ENCODE data around the gene FAM234B.

FAM234B gene

DNA sequence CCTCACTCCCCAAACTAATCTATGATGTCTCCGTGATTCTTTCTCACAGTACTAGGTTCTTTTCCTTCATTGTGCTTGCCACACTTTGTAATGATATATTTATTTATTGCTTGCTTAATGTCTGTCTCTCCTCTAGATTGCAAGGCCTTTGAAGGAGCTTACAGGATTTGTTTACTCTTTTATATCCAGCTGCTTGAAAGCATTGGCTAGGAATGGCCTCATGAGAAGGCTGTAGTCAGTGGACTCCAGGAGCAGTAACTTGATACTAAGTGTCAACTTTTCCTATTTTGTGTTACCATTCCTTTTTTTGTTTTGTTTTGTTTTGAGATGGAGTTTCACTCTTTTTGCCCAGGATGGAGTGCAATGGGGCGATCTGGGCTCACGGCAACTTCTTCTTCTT, 7.3 kb upstream of the FAM234B start:
- no peaks in the 10 kb centered on the region for H3K9me3 ChIP-seq (ENCODE audit: insufficient read depth, low read length)
- H3K79me2 ChIP-seq (ENCODE audit: low read length), result no peaks in the 10 kb centered on the region
- no peak overlapping the region for H3K4me3 ChIP-seq (ENCODE audit: low read length)
- H3K4me1 ChIP-seq (ENCODE audit: low read length), result peaks cover 8% of the 10 kb centered on the region
- H3K36me3 ChIP-seq (replicated peaks; ENCODE audit: low read depth, low read length), result no peaks in the 10 kb centered on the region
- no peaks in the 10 kb centered on the region for H4K20me1 ChIP-seq (ENCODE audit: insufficient read depth, low read length)
- peaks cover 9% of the 10 kb centered on the region; the same call in 1 of the 2 replicates for H3K27me3 ChIP-seq (ENCODE audit: low read depth, low read length)
- no peak overlapping the region for H3K9ac ChIP-seq (ENCODE audit: low read length)
- no peak overlapping the region for H2AFZ ChIP-seq (ENCODE audit: low read depth, low read length)
- TF ChIP-seq CTCF (IDR thresholded peaks at IDR 0.05; ENCODE audit: low read depth, low read length) (no peak), EZH2phosphoT487 (IDR thresholded peaks at IDR 0.05; ENCODE audit: low read depth) (no peak)
- H3K4me2 ChIP-seq (ENCODE audit: low read length), result no peak overlapping the region
- no peak overlapping the region for H3K27ac ChIP-seq (ENCODE audit: low read length)

DNA sequence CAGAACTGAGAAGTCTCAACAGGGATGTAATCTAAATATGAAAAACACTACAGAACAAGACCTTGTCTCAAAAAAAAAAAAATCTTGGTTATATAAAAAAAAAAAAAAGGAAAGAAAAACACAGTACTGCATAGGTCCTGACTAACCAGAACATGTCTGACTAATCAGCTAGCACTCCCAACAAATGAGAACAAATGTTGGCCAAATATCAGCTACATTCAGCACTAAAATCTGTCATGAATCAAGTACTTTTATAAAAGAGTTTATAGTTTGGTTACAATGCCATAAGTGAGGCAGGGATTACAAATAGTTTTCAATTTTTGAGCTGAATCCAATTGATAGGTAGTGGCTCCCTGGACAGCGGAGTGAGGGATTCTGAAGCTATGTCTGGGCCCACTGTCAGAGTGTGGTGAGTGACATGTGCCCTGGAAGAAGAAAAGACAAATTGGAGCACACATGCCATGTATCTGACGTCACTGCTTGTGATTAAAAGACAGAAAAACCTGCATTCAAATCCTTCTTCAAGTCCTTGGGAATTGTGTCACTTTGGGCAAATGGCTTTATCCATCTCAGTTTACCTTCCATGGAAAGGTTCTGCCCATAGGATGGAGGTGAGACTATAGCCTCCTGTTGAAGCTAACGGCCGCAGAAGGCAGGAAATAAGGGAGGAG, 5.6 kb upstream of the FAM234B start:
- no peaks in the 10 kb centered on the region for H4K20me1 ChIP-seq (ENCODE audit: insufficient read depth, low read length)
- H2AFZ ChIP-seq (ENCODE audit: low read depth, low read length), result no peak overlapping the region
- no peak overlapping the region for H3K9ac ChIP-seq (ENCODE audit: low read length)
- H3K27me3 ChIP-seq (ENCODE audit: low read depth, low read length), result peaks cover 16% of the 10 kb centered on the region
- no peaks in the 10 kb centered on the region for H3K79me2 ChIP-seq (ENCODE audit: low read length)
- no peaks in the 10 kb centered on the region for H3K36me3 ChIP-seq (replicated peaks; ENCODE audit: low read depth, low read length)
- no peak for TF ChIP-seq CTCF (IDR thresholded peaks at IDR 0.05; ENCODE audit: low read depth, low read length)
- peaks cover 8% of the 10 kb centered on the region for H3K4me1 ChIP-seq (ENCODE audit: low read length)
- no peak overlapping the region for H3K27ac ChIP-seq (ENCODE audit: low read length)
- no peak overlapping the region for H3K4me2 ChIP-seq (ENCODE audit: low read length)
- H3K9me3 ChIP-seq (ENCODE audit: insufficient read depth, low read length), result no peaks in the 10 kb centered on the region
- H3K4me3 ChIP-seq (ENCODE audit: low read length), result no peak overlapping the region

GRCh38 chr12:13039328-13039956, 4.7 kb upstream of the FAM234B start:
- H4K20me1 ChIP-seq (ENCODE audit: insufficient read depth, low read length), result no peaks in the 10 kb centered on the region
- H3K36me3 ChIP-seq (replicated peaks; ENCODE audit: low read depth, low read length), result no peaks in the 10 kb centered on the region
- no peak overlapping the region for H3K4me3 ChIP-seq (ENCODE audit: low read length)
- H3K9ac ChIP-seq (ENCODE audit: low read length), result no peak overlapping the region
- no peak overlapping the region for H3K4me2 ChIP-seq (ENCODE audit: low read length)
- H2AFZ ChIP-seq (ENCODE audit: low read depth, low read length), result no peak overlapping the region
- H3K27me3 ChIP-seq (ENCODE audit: low read depth, low read length), result peaks cover 19% of the 10 kb centered on the region
- no peak for TF ChIP-seq EZH2phosphoT487 (IDR thresholded peaks at IDR 0.05; ENCODE audit: low read depth)
- TF ChIP-seq CTCF (IDR thresholded peaks at IDR 0.05; ENCODE audit: low read depth, low read length), result no peak
- no peak overlapping the region for H3K27ac ChIP-seq (ENCODE audit: low read length)
- no peaks in the 10 kb centered on the region for H3K79me2 ChIP-seq (ENCODE audit: low read length)
- peaks cover 8% of the 10 kb centered on the region for H3K4me1 ChIP-seq (ENCODE audit: low read length)
- no peaks in the 10 kb centered on the region for H3K9me3 ChIP-seq (ENCODE audit: insufficient read depth, low read length)

DNA sequence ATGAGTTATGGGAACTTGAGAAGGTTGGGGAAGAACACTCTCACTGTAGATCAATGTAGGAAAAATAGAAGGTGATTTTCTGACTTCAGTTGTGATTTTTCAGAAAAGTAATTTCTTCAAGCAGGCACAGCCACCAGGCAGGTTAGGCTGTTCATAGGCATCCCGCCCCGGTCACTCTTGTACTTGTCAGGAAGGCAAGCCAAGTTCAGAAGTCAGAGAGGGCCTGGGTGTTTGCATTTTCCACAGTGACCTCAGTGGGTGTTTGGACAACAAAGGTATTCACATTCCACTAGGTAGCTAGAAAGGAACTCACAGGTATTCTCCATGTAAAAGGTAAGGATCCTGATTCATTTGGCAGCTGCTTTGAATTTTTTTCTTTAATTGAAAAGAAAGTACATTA, 3.0 kb upstream of the FAM234B start:
- no peak overlapping the region for H2AFZ ChIP-seq (ENCODE audit: low read depth, low read length)
- no peaks in the 10 kb centered on the region for H3K9me3 ChIP-seq (ENCODE audit: insufficient read depth, low read length)

More for the DNA sequence above, 3.0 kb upstream of the FAM234B start:
- peaks cover 12% of the 10 kb centered on the region for H3K4me1 ChIP-seq (ENCODE audit: low read length)
- H4K20me1 ChIP-seq (ENCODE audit: insufficient read depth, low read length), result no peaks in the 10 kb centered on the region
- no peak overlapping the region for H3K4me3 ChIP-seq (ENCODE audit: low read length)
- H3K36me3 ChIP-seq (replicated peaks; ENCODE audit: low read depth, low read length), result no peaks in the 10 kb centered on the region
- H3K9ac ChIP-seq (ENCODE audit: low read length), result no peak overlapping the region
- no peak overlapping the region for H3K27ac ChIP-seq (ENCODE audit: low read length)
- no peak overlapping the region for H3K4me2 ChIP-seq (ENCODE audit: low read length)
- H3K79me2 ChIP-seq (ENCODE audit: low read length), result no peaks in the 10 kb centered on the region
- peaks cover 19% of the 10 kb centered on the region for H3K27me3 ChIP-seq (ENCODE audit: low read depth, low read length)
- TF ChIP-seq EZH2phosphoT487 (IDR thresholded peaks at IDR 0.05; ENCODE audit: low read depth) (no peak), CTCF (IDR thresholded peaks at IDR 0.05; ENCODE audit: low read depth, low read length) (no peak)

Measured in OCI-LY3 (cell line).